Measurements from ENCODE around the gene TBC1D21.

TBC1D21 gene

GRCh38 chr15:73936181-73936580 is 62.8 kb downstream of the TBC1D21 start:
- POLR2A ChIA-PET: interaction anchor here (0.6 to 2.2 kb wide), 3 partner anchors 10 to 379 kb away, joined by 3 to 5 read pairs (median 3); partner anchors contain the start of gene LOXL1
- no peak for TF ChIP-seq ZNF335 (tag by site-specific recombination; conservative IDR thresholded peaks at IDR 0.05)
- TF ChIP-seq, protein P1, sequence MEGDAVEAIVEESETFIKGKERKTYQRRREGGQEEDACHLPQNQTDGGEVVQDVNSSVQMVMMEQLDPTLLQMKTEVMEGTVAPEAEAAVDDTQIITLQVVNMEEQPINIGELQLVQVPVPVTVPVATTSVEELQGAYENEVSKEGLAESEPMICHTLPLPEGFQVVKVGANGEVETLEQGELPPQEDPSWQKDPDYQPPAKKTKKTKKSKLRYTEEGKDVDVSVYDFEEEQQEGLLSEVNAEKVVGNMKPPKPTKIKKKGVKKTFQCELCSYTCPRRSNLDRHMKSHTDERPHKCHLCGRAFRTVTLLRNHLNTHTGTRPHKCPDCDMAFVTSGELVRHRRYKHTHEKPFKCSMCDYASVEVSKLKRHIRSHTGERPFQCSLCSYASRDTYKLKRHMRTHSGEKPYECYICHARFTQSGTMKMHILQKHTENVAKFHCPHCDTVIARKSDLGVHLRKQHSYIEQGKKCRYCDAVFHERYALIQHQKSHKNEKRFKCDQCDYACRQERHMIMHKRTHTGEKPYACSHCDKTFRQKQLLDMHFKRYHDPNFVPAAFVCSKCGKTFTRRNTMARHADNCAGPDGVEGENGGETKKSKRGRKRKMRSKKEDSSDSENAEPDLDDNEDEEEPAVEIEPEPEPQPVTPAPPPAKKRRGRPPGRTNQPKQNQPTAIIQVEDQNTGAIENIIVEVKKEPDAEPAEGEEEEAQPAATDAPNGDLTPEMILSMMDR (tag by site-specific recombination; IDR thresholded peaks at IDR 0.05): 0 out of 2 replicates have a peak, but pooled peaks have one; percentile 15

DNA sequence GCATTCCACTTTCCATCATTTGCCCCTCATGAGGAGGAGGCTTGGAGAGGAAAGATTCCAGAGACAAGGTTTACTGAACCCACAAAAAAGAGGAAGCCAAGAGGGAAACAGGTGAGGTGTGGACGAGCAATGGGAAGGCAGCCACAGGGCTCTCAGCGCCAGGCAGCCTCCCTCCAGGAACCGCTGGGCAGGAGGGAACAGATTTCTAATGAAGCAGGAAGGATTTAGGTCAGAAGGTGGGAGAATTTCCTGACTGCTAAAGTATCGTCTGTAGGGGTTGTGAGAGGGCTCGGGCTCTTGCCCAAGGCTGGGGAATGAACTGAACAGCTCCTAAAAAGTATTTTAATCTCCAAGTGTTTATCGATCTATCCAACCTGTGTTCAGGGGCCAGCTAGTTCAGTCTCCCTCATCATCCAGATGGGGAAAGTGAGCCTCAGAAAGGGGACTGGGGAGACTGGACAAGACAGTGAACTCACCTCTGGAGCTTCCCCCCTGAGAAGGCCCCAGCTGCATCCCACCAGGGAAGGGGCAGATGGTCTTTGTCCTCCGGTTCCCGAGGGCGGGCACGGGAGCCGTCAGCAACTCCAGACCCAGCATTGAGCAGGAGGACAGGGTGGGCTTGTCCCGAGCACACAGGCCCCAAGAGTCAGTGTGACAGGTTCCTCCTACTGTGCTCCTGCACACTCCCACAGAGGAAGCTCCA is 63.4 kb downstream of the TBC1D21 start:
- CTCF ChIA-PET: interaction anchor here (0.7 to 6.1 kb wide), 6 partner anchors 9 to 62 kb away, joined by 3 to 39 read pairs (median 6); no protein-coding TSS in a partner anchor
- no peak overlapping the region for H3K27ac ChIP-seq (ENCODE audit: extremely low read depth, low read depth, low read length)

More at GRCh38 chr15:73936181-73936580, 62.8 kb downstream of the TBC1D21 start:
- CTCF ChIA-PET: interaction anchor here (0.5 to 6.1 kb wide), 8 partner anchors 8 to 663 kb away, joined by 3 to 39 read pairs (median 5); no protein-coding TSS in a partner anchor
- no peak overlapping the region for H3K27ac ChIP-seq (ENCODE audit: extremely low read depth, low read depth, low read length)
- peaks cover 3% of the 10 kb centered on the region; the same call in 1 of the 2 replicates for H3K4me1 ChIP-seq (ENCODE audit: control insufficient read depth, insufficient read depth, low read length)
- no peaks in the 10 kb centered on the region for H3K36me3 ChIP-seq (ENCODE audit: control insufficient read depth in 2 of 2, insufficient read depth in 1 of 2, low read length in 2 of 2)
- H3K4me3 ChIP-seq (ENCODE audit: low read depth, low read length): no peak overlapping the region
- no peaks in the 10 kb centered on the region for H3K9me3 ChIP-seq (ENCODE audit: control insufficient read depth, insufficient read depth, low read depth, low read length)

More for the DNA sequence above, 63.4 kb downstream of the TBC1D21 start:
- POLR2A ChIA-PET: interaction anchor here (2.2 kb wide), 1 partner anchor 11 kb away, joined by 5 read pairs; the partner anchor contains the start of gene LOXL1
- Histone ChIP-seq H3K4me3 (ENCODE audit: low read depth, low read length) (no peak overlapping the region), H3K4me1 (ENCODE audit: control insufficient read depth, insufficient read depth, low read length) (peaks cover 3% of the 10 kb centered on the region; the same call in 1 of the 2 replicates), H3K36me3 (ENCODE audit: control insufficient read depth in 2 of 2, insufficient read depth in 1 of 2, low read length in 2 of 2) (no peaks in the 10 kb centered on the region), H3K9me3 (ENCODE audit: control insufficient read depth, insufficient read depth, low read depth, low read length) (no peaks in the 10 kb centered on the region)
- TF ChIP-seq TCF7L2 (IDR thresholded peaks at IDR 0.05; ENCODE audit: borderline replicate concordance, low read depth, low read length) (no peak), WT1 (tag by site-specific recombination; IDR thresholded peaks at IDR 0.05) (no peak), ZNF518A (tag by site-specific recombination; conservative IDR thresholded peaks at IDR 0.05; ENCODE audit: low read depth) (no peak), ZNF529 (tag by site-specific recombination; IDR thresholded peaks at IDR 0.05; ENCODE audit: insufficient replicate concordance) (no peak), ZNF133 (tag by site-specific recombination; IDR thresholded peaks at IDR 0.05) (no peak), ZNF530 (tag by site-specific recombination; IDR thresholded peaks at IDR 0.05; ENCODE audit: low read depth) (no peak), ZNF654 (tag by site-specific recombination; IDR thresholded peaks at IDR 0.05; ENCODE audit: low read depth) (no peak), ZNF639 (tag by site-specific recombination; IDR thresholded peaks at IDR 0.05) (no peak), ZNF433 (tag by site-specific recombination; IDR thresholded peaks at IDR 0.05; ENCODE audit: low read depth) (no peak), HOXC10 (CRISPR knock-in tag; IDR thresholded peaks at IDR 0.05) (no peak)
- TF ChIP-seq, protein P2, sequence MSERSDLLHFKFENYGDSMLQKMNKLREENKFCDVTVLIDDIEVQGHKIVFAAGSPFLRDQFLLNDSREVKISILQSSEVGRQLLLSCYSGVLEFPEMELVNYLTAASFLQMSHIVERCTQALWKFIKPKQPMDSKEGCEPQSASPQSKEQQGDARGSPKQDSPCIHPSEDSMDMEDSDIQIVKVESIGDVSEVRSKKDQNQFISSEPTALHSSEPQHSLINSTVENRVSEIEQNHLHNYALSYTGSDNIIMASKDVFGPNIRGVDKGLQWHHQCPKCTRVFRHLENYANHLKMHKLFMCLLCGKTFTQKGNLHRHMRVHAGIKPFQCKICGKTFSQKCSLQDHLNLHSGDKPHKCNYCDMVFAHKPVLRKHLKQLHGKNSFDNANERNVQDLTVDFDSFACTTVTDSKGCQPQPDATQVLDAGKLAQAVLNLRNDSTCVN (tag by site-specific recombination; optimal IDR thresholded peaks at IDR 0.05): no peak

Measured in HEK293 (cell line).